GM12873 (cell line): Measurements from ENCODE around the gene FMNL2.

ENCODE experiments used
- CTCF ChIP-seq: IDR thresholded peaks from 2 replicates; pipeline ENCODE4 v1.5.1; 2012; ENCODE audit warnings: low read depth, mild to moderate bottlenecking, moderate library complexity, low read length, control low read depth; ENCODE audit not compliant: insufficient read depth; ENCODE audit errors: missing control alignments

FMNL2 gene

DNA sequence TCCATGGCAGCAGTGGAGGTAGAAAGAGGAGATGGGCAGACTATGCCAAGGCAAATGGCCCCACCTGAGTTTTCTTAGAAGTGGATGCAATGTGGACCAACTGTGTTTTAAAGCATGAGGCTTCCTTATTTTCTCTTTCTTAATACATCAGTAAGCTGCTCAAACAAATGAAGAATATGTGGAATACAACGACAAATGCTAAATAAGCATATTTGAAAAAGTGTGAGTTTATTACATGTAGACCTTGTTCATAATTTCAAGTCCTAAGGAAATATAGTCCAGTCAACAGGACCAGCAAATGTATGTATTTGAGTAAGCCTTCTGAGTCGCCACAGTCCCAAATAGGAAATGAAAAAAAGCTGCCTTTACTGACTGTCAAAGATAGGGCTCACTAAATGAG, 204.4 kb downstream of the FMNL2 start:
- no peak for TF ChIP-seq CTCF

DNA sequence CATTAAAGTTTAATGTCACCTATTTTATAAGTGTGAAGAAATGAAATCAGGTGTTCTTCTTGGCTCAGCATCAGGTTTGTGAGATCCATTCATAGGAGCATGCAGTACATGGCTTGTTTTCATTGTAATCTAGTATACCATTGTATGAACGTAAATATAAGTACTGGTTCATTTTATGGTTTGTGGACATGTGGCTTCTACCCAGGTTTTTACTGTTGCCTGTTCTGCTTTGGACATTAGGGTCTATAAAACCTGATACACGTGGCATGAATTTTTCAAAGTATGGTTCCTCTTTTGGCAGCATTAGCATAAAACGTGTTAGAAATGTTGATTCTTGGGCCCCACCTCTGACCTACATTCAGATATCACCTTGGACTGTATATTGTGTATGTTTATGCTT, 206.7 kb downstream of the FMNL2 start:
- TF ChIP-seq CTCF = no peak

DNA sequence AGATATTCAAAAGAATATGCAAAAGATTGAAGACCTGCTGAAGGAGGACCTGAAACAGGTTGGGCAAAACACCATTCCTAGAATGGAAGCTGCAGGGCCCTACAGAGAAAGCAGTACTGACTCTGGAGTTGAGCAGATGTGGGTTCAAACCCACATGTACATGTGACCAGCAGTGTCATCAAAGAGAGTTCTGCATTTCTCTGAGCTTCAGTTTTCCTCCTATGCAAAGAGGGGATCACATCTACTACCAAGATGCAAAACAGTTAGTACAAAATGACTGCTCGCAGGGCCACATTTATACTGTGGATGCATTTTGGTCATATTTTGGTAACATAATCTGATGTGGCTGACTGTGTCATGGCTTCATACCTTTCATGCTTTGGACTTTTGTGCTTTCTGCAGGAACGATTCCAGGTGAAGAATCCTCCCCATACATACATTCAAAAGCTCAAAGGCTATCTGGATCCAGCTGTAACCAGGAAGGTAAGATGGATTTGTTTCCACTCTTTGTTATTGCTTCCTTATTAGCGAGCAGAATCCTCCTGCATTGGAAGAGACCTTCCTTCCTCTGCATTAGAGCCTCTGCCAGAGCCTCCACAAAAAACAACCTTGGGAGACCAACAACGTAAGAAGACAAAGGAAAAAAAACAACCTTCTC, 207.5 kb downstream of the FMNL2 start:
- TF ChIP-seq CTCF = no peak

GRCh38 chr2:152542995-152543481, 208.1 kb downstream of the FMNL2 start:
- no peak for TF ChIP-seq CTCF

GRCh38 chr2:152543717-152544116, 208.7 kb downstream of the FMNL2 start:
- TF ChIP-seq CTCF = no peak

- TF ChIP-seq CTCF = no peak
Observed at GRCh38 chr2:152544638-152545037, 209.7 kb downstream of the FMNL2 start.

DNA sequence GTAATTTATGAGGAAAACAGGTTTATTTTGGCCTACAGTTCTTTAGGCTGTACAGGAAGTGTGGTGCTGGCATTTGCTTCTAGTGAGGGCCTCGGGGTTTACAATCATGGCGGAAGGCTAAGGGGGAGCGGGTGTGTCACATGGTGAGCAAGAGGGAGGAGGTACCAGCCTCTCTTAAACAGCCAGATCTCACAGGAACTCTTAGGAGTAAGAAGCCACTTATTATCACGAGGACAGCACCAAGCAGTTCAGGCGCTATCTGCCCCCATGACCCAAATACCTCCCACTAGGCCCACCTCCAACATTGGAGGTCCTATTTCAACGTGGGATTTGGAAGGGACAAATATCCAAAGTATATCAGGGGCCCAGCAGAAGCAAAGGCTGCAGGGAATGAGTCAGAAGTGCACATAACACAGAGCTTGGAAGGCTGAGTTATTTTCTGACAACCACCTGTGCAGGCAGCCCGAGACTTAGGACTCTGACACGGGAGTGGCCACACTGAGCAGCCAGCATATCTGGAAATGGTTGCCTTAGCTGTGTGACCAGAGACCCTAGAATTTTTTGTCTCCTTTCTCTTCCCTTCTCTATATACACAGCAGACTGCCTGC, 211.4 kb downstream of the FMNL2 start:
- no peak for TF ChIP-seq CTCF
